ENCODE results near the gene ST3GAL4. TPM values are rescaled to one million over a fixed set of nuclear protein-coding genes. Genes with fewer than 3 reads are reported as not detected.

The ST3GAL4 gene
- total and polyA plus RNA-seq, 9 of the 15 experiments (the other 6 are each of a cell fraction or from before 2014, with no cell fraction given) = 0.27 to 22.9 (median 10.5) TPM

- TF ChIP-seq SNRNP70 (optimal IDR thresholded peaks at IDR 0.05; ENCODE audit: low read depth, low read length) = no peak
- 0 out of 2 replicates have a peak, but pooled peaks have one; percentile 42 for TF ChIP-seq NFRKB (IDR thresholded peaks at IDR 0.05; ENCODE audit: low read depth)
- TF ChIP-seq ZNF217 (CRISPR knock-in tag; IDR thresholded peaks at IDR 0.05) = no peak
- no peak for TF ChIP-seq MXI1 (IDR thresholded peaks at IDR 0.05; ENCODE audit: low read depth, low read length)
- TF ChIP-seq NELFE (IDR thresholded peaks at IDR 0.05; ENCODE audit: insufficient read depth, insufficient read length) = no peak
- TF ChIP-seq CHD4 (IDR thresholded peaks at IDR 0.05; ENCODE audit: insufficient read depth, insufficient replicate concordance, low read depth, low read length, poor library complexity, severe bottlenecking) = peak; percentile 17
- peak; percentile 46 for TF ChIP-seq POLR2B (IDR thresholded peaks at IDR 0.05; ENCODE audit: low read depth, partially characterized antibody)
- 0 out of 2 replicates have a peak, but pooled peaks have one; percentile 19 for TF ChIP-seq NR4A1 (CRISPR knock-in tag; IDR thresholded peaks at IDR 0.05)
- no peak for TF ChIP-seq NR4A1 (tag; IDR thresholded peaks at IDR 0.05)
- TF ChIP-seq ZBTB33 (CRISPR knock-in tag; IDR thresholded peaks at IDR 0.05) = no peak
- TF ChIP-seq MCM5 (IDR thresholded peaks at IDR 0.05; ENCODE audit: low read depth) = no peak
Measured at GRCh38 chr11:126346586-126346940, 8.9 kb upstream of the ST3GAL4 start (continued).

Measured in K562 (cell line).